Activated gamma-delta T cell (primary cell): ENCODE results near the gene THAP2.
A peak's percentile ranks its signal among the peaks of the same experiment; 100 is the strongest.

Experiments
- DNase-seq: peaks from one replicate; lab custom pipeline; 2025; lab: John Stamatoyannopoulos, UW
- total RNA-seq, 2 donors: gene quantifications; one replicate each; lab custom pipeline; 2026; lab: John Stamatoyannopoulos, UW

The THAP2 gene
- 10.0 to 10.9 reads per million in 2 donors for total RNA-seq

- peak; percentile 39 for DNase-seq
Observed at GRCh38 chr12:71663561-71664410, at the start of gene THAP2, which contains the start of gene ZFC3H1. Gene THAP2 (plus strand): TSS chr12:71664301. CDS start chr12:71664510, 209 bp downstream. Gene ZFC3H1 (minus strand): TSS chr12:71663848. CDS start chr12:71663610, 238 bp downstream.

- DNase-seq = no peak
Observed at GRCh38 chr12:71621938-71622337, 42.2 kb upstream of the THAP2 start.

- no peak for DNase-seq
Observed at GRCh38 chr12:71625476-71625875, 38.6 kb upstream of the THAP2 start.

- no peak for DNase-seq
Observed at GRCh38 chr12:71626098-71626497, 38.0 kb upstream of the THAP2 start.

- no peak for DNase-seq
Observed at GRCh38 chr12:71626768-71627167, 37.3 kb upstream of the THAP2 start.

GRCh38 chr12:71627438-71628002 is 36.6 kb upstream of the THAP2 start:
- DNase-seq = no peak

GRCh38 chr12:71636704-71637115 is 27.4 kb upstream of the THAP2 start:
- DNase-seq = no peak

GRCh38 chr12:71638499-71638898 is 25.6 kb upstream of the THAP2 start:
- DNase-seq = no peak

GRCh38 chr12:71639341-71639760 is 24.8 kb upstream of the THAP2 start:
- DNase-seq = no peak

GRCh38 chr12:71640316-71640715 is 23.8 kb upstream of the THAP2 start:
- DNase-seq = no peak

- no peak for DNase-seq
Observed at GRCh38 chr12:71641390-71641789, 22.7 kb upstream of the THAP2 start.

GRCh38 chr12:71642264-71642663 is 21.8 kb upstream of the THAP2 start:
- DNase-seq = no peak

- no peak for DNase-seq
Observed at GRCh38 chr12:71645268-71645667, 18.8 kb upstream of the THAP2 start.

GRCh38 chr12:71646512-71646911 is 17.6 kb upstream of the THAP2 start:
- no peak for DNase-seq

- no peak for DNase-seq
Observed at GRCh38 chr12:71648537-71648936, 15.6 kb upstream of the THAP2 start.

- DNase-seq = no peak
Observed at GRCh38 chr12:71649401-71649800, 14.7 kb upstream of the THAP2 start.

- DNase-seq = no peak
Observed at GRCh38 chr12:71652656-71653055, 11.4 kb upstream of the THAP2 start.

GRCh38 chr12:71653137-71653536 is 11.0 kb upstream of the THAP2 start:
- DNase-seq = no peak

- no peak for DNase-seq
Observed at GRCh38 chr12:71654200-71654599, 9.9 kb upstream of the THAP2 start.

- DNase-seq = no peak
Observed at GRCh38 chr12:71655495-71655894, 8.6 kb upstream of the THAP2 start.

GRCh38 chr12:71655907-71656306 is 8.2 kb upstream of the THAP2 start:
- no peak for DNase-seq

- DNase-seq = no peak
Observed at GRCh38 chr12:71656740-71657139, 7.4 kb upstream of the THAP2 start.

- DNase-seq = no peak
Observed at GRCh38 chr12:71661977-71662530, 2.0 kb upstream of the THAP2 start.
